GM19351 (cell line): Measurements from ENCODE around the gene MPPED1.

Source experiments
- ATAC-seq: cut with Tn5 transposase; IDR thresholded peaks from one replicate; pipeline ENCODE4 v1.9.1; 2021; ENCODE audit warnings: mild to moderate bottlenecking, moderate library complexity; ENCODE audit not compliant: unreplicated experiment

Gene MPPED1

GRCh38 chr22:43491177-43491576 lies 79.4 kb downstream of the MPPED1 start:
- no peak for ATAC-seq

- ATAC-seq, result no peak
These were observed 79.9 kb downstream of the MPPED1 start for GRCh38 chr22:43491737-43492136.

GRCh38 chr22:43493297-43493696 lies 81.5 kb downstream of the MPPED1 start:
- no peak for ATAC-seq

- ATAC-seq, result no peak
These were observed 86.4 kb downstream of the MPPED1 start for GRCh38 chr22:43497956-43498855.

GRCh38 chr22:43498856-43499253 lies 87.0 kb downstream of the MPPED1 start:
- no peak for ATAC-seq

GRCh38 chr22:43500792-43501785 lies 89.3 kb downstream of the MPPED1 start:
- no peak for ATAC-seq

- no peak for ATAC-seq
These were observed 90.1 kb downstream of the MPPED1 start for GRCh38 chr22:43501878-43502277.

GRCh38 chr22:43502306-43502874 lies 90.6 kb downstream of the MPPED1 start:
- no peak for ATAC-seq

GRCh38 chr22:43504068-43504467 lies 92.3 kb downstream of the MPPED1 start:
- no peak for ATAC-seq

GRCh38 chr22:43504666-43505261 lies 93.0 kb downstream of the MPPED1 start:
- no peak for ATAC-seq

- no peak for ATAC-seq
These were observed 93.6 kb downstream of the MPPED1 start for GRCh38 chr22:43505423-43505822.

GRCh38 chr22:43505896-43506295 lies 94.1 kb downstream of the MPPED1 start:
- ATAC-seq, result no peak

GRCh38 chr22:43506487-43506886 lies 94.7 kb downstream of the MPPED1 start:
- no peak for ATAC-seq

- no peak for ATAC-seq
These were observed 95.4 kb downstream of the MPPED1 start for GRCh38 chr22:43507235-43507634.

- ATAC-seq, result no peak
These were observed 96.7 kb downstream of the MPPED1 start for GRCh38 chr22:43508489-43508888.

- ATAC-seq, result no peak
These were observed 97.5 kb downstream of the MPPED1 start for GRCh38 chr22:43509337-43509736.

GRCh38 chr22:43510281-43511070 lies 98.7 kb downstream of the MPPED1 start:
- ATAC-seq, result no peak

- no peak for ATAC-seq
These were observed 99.6 kb downstream of the MPPED1 start for GRCh38 chr22:43511276-43511910.

GRCh38 chr22:43512279-43512678 lies 100.5 kb downstream of the MPPED1 start:
- ATAC-seq, result no peak
